ENCODE data around the gene L1CAM.

L1CAM gene

GRCh38 chrX:153867139-153867538, 18.8 kb downstream of the L1CAM start:
- TF ChIP-seq, protein P1, sequence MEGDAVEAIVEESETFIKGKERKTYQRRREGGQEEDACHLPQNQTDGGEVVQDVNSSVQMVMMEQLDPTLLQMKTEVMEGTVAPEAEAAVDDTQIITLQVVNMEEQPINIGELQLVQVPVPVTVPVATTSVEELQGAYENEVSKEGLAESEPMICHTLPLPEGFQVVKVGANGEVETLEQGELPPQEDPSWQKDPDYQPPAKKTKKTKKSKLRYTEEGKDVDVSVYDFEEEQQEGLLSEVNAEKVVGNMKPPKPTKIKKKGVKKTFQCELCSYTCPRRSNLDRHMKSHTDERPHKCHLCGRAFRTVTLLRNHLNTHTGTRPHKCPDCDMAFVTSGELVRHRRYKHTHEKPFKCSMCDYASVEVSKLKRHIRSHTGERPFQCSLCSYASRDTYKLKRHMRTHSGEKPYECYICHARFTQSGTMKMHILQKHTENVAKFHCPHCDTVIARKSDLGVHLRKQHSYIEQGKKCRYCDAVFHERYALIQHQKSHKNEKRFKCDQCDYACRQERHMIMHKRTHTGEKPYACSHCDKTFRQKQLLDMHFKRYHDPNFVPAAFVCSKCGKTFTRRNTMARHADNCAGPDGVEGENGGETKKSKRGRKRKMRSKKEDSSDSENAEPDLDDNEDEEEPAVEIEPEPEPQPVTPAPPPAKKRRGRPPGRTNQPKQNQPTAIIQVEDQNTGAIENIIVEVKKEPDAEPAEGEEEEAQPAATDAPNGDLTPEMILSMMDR (conservative IDR thresholded peaks at IDR 0.05; ENCODE audit: low read depth, low read length), result no peak
- H3K4me3 ChIP-seq (ENCODE audit: low read depth, low read length), result no peak overlapping the region
- DNase-seq (ENCODE audit: low read depth), result no peak

DNA sequence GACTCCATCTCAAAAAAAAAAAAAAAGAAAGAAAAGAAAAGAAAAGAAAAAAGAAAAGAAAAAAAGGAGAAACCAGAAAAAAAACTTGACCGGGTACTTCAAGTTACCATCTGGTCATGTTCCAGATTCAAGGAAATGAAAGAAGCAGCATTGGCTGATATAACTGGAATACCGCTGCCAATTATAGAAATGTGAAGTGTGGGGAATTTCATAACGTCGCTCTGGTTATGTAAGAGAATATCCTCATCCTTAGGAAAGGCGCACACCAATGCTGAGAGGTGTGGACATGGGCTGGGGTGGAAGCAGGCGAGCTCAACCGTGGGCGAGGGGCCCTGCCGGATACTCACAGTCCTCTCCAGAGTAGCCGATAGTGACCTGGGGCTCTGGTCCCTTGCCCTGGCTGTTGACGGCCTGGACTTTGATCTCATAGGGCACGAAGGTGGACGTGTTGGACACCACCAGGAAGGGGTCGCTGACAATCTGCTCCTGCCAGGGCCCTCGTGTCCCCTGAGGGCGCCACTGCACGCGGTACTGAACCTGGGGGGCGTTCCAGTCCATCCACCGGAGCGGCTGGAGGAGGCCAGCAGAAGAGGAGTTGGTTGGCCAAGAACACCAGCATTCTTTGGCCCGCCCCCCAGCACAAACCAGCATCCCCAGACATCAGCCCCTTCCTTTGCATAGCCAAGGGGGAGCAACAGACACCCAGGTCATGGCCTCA, 19.5 kb downstream of the L1CAM start:
- TF ChIP-seq, protein P1 (conservative IDR thresholded peaks at IDR 0.05; ENCODE audit: low read depth, low read length), result no peak
- DNase-seq (ENCODE audit: low read depth), result no peak
- no peak overlapping the region for H3K4me3 ChIP-seq (ENCODE audit: low read depth, low read length)

GRCh38 chrX:153865685-153866084, 20.3 kb downstream of the L1CAM start:
- H3K4me3 ChIP-seq (ENCODE audit: low read depth, low read length), result no peak overlapping the region
- TF ChIP-seq, protein P1 (conservative IDR thresholded peaks at IDR 0.05; ENCODE audit: low read depth, low read length), result no peak
- no peak for DNase-seq (ENCODE audit: low read depth)

DNA sequence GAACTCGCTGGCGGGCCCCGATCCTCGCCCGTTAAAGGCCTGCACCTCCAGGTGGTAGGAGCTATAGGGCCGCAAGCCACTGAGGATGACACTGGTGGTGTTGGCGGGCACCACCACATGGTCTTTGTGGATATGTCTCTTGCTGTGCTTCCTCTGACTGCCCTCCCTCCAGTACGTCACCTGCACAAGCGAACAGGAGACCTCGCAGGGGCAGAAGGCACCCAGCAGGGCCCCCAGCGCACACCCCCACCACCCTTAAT, 20.7 kb downstream of the L1CAM start:
- no peak overlapping the region for H3K4me3 ChIP-seq (ENCODE audit: low read depth, low read length)
- TF ChIP-seq, protein P1 (conservative IDR thresholded peaks at IDR 0.05; ENCODE audit: low read depth, low read length), result no peak
- DNase-seq (ENCODE audit: low read depth), result no peak

DNA sequence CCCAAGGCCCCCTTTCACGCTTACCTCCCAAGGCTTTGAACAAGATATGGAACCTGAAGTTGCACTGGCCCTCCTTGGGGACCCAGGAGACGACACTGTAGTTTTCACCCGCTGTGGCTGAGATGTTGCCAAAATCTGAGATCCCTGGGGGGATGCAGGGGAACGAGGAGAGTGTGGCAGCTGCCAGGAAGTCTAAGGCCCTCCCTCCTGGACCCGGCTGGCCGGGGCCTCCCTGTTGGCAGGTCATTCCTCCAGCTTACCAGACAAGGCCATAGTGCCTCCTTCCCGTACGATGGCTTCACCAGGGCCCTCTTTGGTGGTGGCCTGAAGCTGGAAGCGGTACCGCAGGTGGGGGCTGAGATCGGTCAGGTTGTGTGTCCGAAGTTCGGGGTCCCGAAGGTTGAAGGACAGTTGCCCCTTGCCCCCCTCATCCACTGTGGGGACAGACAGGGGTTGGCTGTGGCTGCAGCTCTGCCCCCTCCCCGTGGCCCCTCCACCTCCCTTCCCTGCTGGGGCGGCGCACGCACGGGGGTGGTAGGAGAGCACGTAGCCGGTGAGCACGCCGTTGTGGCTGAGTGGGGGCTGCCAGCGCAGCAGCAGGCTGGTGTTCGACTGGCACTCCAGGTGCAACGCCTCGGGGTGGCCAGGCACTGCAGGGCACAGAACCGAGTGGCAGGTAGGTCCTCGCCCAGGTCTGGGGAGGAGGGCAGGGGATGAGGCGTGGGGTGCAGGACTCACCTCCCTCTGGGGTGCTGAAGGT, 21.2 kb downstream of the L1CAM start:
- no peak for DNase-seq (ENCODE audit: low read depth)
- no peak overlapping the region for H3K4me3 ChIP-seq (ENCODE audit: low read depth, low read length)
- TF ChIP-seq, protein P1 (conservative IDR thresholded peaks at IDR 0.05; ENCODE audit: low read depth, low read length), result no peak

DNA sequence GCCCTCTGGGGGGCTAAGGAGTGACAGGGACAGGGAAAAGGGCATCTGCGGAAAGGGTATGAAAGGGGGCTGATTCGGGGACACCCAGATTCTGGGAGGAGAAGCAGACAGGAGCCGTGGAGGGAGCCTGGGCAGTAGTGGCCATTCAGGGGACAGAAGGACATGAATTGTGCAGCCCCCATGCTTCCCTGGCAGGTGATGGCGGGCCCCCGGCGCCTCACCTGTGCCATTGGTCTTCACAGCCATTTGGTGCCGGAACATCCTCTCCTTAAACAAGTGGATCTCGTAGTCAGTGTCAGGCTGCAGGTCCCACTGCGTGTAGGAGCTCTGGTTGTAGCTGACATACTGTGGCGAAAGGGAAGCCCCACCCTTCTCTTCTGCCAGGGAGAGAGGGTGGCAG, 21.9 kb downstream of the L1CAM start:
- TF ChIP-seq, protein P1 (conservative IDR thresholded peaks at IDR 0.05; ENCODE audit: low read depth, low read length), result no peak
- DNase-seq (ENCODE audit: low read depth), result no peak
- no peak overlapping the region for H3K4me3 ChIP-seq (ENCODE audit: low read depth, low read length)
